VCaP (cell line): ENCODE measurements around the gene PDGFD.

Experiments used
- H3K27ac ChIP-seq: fragments of 450-650 bp; 2 replicates; pipeline ENCODE4 v1.5.1; 2017
- TF ChIP-seq, protein P1 (sequence below): fragments of 450-650 bp; conservative IDR thresholded peaks from 2 replicates; pipeline ENCODE4 v1.5.1; 2017; ENCODE audit warnings: mild to moderate bottlenecking, moderate library complexity

Gene PDGFD

DNA sequence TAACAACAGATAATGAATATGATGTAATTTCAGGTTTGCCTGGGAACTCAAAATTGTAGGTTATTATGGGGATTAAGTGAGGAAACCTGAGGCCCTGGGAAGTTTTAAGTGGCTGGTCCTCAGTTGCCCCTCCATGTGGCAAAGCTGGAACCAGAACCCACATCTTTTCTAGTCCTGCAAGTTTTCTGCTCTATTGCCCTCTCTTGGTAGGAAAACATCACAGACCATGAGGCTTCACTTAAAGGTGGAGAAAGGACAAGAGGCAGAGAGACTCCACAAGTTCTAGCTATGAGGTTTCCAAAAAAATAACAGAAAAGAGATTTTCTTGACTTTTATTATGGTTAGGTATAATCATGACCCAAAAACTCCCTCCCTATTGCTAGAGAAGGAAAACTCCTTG lies 243.0 kb downstream of the PDGFD start:
- TF ChIP-seq, protein P1, sequence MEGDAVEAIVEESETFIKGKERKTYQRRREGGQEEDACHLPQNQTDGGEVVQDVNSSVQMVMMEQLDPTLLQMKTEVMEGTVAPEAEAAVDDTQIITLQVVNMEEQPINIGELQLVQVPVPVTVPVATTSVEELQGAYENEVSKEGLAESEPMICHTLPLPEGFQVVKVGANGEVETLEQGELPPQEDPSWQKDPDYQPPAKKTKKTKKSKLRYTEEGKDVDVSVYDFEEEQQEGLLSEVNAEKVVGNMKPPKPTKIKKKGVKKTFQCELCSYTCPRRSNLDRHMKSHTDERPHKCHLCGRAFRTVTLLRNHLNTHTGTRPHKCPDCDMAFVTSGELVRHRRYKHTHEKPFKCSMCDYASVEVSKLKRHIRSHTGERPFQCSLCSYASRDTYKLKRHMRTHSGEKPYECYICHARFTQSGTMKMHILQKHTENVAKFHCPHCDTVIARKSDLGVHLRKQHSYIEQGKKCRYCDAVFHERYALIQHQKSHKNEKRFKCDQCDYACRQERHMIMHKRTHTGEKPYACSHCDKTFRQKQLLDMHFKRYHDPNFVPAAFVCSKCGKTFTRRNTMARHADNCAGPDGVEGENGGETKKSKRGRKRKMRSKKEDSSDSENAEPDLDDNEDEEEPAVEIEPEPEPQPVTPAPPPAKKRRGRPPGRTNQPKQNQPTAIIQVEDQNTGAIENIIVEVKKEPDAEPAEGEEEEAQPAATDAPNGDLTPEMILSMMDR, result no peak
- no peak overlapping the region for H3K27ac ChIP-seq

- TF ChIP-seq, protein P1, result no peak
- no peak overlapping the region for H3K27ac ChIP-seq
Observed at GRCh38 chr11:103920449-103920848, 243.5 kb downstream of the PDGFD start.

DNA sequence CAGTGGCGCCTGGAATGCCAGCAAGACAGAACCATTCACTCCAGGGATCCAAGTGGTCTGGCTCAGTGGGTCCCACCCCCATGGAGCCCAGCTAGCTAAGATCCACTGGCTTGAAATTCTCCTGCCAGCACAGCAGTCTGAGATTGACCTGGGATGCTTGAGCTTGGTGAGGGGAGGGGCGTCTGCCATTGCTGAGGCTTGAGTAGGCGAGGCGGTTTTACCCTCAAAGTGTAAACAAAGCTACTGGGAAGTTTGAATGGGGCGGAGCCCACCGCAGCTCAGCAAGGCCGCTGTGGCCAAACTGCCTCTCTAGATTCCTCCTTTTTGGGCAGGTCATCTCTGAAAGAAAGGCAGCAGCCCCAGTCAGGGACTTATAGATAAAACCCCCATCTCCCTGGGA lies 253.2 kb downstream of the PDGFD start:
- H3K27ac ChIP-seq, result no peak overlapping the region
- TF ChIP-seq, protein P1, result no peak

DNA sequence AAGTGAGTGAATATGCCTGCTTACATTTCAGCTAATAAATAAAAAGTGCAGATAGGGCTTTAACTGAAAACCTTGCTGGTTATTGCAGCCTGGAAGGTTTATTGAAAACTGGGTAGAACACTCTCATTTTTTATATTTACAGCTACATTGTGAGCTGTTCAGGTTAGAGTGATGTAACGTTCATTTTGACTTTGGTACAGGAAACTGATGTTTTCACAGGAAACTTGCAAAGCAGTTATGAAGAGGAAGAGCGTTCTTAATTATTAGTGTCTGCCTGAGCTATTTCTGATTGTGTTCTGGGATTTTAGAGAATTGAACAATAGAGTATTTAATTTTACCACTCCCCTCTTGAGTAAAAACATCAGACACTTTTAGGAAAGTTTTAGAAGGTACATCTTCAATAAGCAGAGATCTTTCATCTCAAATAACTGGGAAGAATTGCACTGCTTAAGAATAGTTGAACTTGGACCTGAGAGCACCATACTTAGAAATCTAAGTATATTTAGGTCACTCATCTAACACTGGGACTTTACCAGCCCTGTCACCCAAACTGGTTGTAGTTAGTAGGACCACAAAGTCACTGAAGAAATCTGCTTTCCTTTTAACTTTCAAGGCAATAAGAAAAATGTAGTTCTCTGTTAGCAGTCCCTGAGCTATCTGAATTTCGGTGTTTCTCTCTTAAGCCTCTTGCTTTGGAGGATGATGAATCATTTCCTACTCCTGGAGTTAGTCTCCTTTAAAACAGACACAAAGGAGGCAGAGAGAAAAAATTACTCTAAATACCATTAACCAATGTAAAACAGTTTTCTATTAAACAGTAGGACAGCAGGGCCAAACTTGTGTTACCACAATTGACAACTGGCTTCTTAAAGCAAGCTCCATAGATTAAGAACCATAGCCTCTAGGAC lies 256.1 kb downstream of the PDGFD start:
- TF ChIP-seq, protein P1, result no peak
- H3K27ac ChIP-seq, result no peak overlapping the region; the same call in 1 of the 2 replicates

DNA sequence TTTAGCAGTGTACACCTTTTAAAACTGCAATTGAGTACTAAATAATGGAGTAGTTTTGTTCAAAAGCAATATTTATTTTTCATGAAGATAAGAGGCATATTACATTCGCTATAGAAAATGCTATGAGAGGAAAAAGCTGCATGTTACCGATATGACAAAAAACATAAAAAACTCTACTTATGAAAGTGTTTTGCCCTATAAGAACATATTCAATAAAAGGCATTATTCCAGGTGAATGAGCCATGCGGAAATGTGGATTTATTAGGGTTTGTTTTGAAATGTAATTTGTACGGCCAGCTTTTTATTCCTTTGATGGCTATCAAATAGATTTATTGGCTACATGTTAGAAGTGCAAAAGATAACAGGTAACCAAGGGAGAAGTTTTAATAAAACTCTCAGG lies 256.8 kb downstream of the PDGFD start:
- H3K27ac ChIP-seq, result no peak overlapping the region; the same call in 1 of the 2 replicates
- TF ChIP-seq, protein P1, result no peak

DNA sequence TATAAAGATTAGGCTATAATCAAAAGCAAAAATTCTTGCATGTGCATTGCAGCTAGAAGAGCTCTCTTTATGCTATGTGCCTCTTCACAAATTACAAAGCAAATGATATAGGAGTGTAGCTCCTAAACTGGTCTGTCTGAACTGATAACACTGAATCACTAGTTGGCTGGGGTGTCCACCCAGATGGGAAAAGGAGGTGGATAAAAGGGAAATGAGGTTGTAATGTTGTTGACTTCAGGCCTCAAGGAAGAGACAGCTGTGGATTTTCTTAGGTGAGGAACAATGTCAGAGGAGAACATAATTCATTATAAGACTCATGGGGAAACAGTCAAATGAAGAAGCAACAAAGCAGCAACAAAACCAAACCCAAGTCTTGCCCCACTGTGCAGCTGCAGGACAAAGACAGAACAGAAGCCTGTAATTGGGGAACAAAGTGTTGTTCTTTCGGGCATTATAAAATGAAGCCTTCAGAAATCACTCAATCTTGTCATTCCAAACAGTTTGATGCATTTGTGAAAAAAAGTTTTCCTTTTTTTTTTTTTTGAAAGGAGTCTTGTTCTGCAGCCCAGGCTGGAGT lies 257.6 kb downstream of the PDGFD start:
- TF ChIP-seq, protein P1, result no peak
- H3K27ac ChIP-seq, result no peak overlapping the region

GRCh38 chr11:103904324-103904667 lies 259.7 kb downstream of the PDGFD start:
- H3K27ac ChIP-seq, result no peak overlapping the region
- TF ChIP-seq, protein P1, result no peak
